ENCODE results near the gene ANKRD10.

The ANKRD10 gene

DNA sequence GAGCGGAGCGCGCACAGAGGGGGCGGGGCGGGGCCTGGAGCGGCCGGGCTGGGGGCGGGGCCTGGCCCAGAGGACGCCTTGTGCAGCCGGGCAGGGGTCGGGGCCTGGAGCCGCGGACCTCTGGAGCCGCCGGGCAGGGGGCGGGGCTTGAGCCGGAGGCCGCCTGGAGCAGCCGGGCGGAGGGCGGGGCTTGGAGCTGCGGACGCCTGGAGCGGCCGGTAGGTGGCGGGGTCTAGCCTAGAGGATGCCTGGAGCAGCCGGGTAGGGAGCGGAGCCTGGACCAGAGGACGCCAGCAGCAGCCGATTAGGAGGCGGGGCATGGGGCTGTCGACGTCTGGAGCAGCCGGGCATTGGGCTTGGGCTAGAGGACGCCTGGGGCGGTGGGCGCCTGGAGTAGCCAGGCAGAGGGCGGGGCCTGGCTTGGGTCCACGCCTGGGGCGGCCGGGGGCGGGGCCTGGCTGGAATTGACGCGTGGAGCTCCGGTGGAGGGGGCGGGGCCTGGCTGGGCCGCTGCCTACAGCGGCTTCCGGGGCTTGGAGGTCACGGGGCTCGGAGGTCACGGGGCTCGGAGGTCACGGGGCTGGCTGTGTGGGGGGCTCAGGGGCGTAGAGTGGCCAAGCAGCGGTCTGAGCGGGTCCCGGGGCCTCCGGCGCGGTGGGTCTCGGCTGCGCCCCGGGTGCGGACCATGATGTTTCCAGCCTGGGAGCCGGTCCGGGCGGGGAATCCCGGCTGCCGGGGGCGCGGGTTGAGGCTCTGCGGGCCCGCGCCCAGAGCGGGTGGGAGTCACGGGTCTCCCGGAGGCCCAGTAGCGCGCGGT, at the start of gene ANKRD10:
TSS of gene ANKRD10 (minus strand) at position 13 of the 817 bp plus-strand sequence. CDS start 135 bp downstream, outside the sequence.
- TF ChIP-seq, protein P1, sequence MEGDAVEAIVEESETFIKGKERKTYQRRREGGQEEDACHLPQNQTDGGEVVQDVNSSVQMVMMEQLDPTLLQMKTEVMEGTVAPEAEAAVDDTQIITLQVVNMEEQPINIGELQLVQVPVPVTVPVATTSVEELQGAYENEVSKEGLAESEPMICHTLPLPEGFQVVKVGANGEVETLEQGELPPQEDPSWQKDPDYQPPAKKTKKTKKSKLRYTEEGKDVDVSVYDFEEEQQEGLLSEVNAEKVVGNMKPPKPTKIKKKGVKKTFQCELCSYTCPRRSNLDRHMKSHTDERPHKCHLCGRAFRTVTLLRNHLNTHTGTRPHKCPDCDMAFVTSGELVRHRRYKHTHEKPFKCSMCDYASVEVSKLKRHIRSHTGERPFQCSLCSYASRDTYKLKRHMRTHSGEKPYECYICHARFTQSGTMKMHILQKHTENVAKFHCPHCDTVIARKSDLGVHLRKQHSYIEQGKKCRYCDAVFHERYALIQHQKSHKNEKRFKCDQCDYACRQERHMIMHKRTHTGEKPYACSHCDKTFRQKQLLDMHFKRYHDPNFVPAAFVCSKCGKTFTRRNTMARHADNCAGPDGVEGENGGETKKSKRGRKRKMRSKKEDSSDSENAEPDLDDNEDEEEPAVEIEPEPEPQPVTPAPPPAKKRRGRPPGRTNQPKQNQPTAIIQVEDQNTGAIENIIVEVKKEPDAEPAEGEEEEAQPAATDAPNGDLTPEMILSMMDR (IDR thresholded peaks at IDR 0.05; ENCODE audit: insufficient read depth, low read length, poor library complexity, severe bottlenecking) = peak; percentile 82
- H3K27me3 ChIP-seq (replicated peaks; ENCODE audit: control insufficient read depth, insufficient read depth, low read length) = no peaks in the 10 kb centered on the region
- peak within 1 kb of the TSS; percentile 84 for H3K4me3 ChIP-seq (replicated peaks; ENCODE audit: low read depth, low read length)
- H3K36me3 ChIP-seq (ENCODE audit: control insufficient read depth, insufficient read depth, low read length) = peaks cover 2% of the 10 kb centered on the region
- peak; percentile 98 for DNase-seq (ENCODE audit: extremely low read depth, insufficient read length)

DNA sequence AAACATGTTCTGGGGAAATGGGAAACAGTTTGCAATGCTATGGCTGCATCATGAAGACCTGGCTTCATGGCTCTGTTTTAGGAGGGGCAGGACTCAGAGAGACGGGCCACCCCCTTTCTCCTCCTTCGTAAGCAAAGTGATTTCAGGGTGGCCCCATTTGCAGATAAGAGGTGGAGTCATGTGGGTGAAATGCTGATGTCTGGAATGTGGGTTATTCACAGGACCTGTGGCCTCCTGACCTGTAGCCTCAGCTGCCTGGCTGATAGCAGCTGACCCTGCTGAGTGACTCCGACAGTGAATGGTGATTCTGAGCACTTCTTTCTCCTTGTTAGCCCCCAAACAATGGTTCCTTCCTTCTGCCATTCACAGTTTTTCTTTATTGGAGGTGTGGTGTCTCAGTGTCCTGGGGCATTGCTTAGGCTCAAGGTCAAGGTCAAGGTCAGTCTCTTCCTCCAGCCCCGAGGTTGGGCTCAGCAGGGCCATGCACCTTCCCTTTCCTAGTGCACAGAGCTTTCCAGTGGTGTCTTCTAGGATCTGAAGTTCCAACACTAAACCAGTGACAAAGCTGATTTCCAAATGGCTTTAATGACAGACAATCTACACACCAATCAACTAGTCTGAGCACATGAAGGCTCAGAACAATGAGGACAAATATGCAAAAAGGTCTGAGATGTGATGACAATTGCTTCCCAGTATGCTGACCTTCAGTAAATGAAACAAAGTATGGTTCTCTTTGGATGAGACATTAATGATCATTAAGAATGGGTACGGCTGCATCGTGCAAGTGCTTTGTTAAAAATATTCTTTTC, 49.6 kb upstream of the ANKRD10 start:
- no peak overlapping the region for H3K4me3 ChIP-seq (replicated peaks; ENCODE audit: low read depth, low read length)

DNA sequence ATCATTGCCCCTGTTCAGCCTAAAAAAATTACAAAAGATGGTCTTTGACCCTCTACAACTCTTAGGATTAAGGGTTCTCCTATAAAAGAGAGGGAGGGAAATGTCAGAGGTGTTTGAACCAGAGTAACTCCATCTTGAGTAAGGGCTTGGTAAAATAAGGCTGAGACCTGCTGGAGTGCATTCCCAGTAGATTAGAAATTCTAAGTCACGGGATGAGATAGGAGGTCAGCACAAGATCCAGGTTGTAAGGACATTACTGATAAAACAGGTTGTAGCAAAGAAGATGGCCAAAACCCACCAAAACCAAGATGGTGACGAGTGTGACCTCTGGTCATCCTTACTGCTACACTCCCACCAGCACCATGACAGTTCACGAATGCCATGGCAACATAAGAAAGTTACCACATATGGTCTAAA, 48.7 kb upstream of the ANKRD10 start:
- Histone ChIP-seq H3K4me3 (replicated peaks; ENCODE audit: low read depth, low read length) (no peak overlapping the region), H3K36me3 (ENCODE audit: control insufficient read depth, insufficient read depth, low read length) (no peaks in the 10 kb centered on the region), H3K27me3 (replicated peaks; ENCODE audit: control insufficient read depth, insufficient read depth, low read length) (no peaks in the 10 kb centered on the region)
- no peak for DNase-seq (ENCODE audit: extremely low read depth, insufficient read length)
- TF ChIP-seq, protein P1 (IDR thresholded peaks at IDR 0.05; ENCODE audit: insufficient read depth, low read length, poor library complexity, severe bottlenecking) = no peak

More for the DNA sequence above, 49.6 kb upstream of the ANKRD10 start:
- no peak for DNase-seq (ENCODE audit: extremely low read depth, insufficient read length)
- no peaks in the 10 kb centered on the region for H3K27me3 ChIP-seq (replicated peaks; ENCODE audit: control insufficient read depth, insufficient read depth, low read length)
- TF ChIP-seq, protein P1 (IDR thresholded peaks at IDR 0.05; ENCODE audit: insufficient read depth, low read length, poor library complexity, severe bottlenecking) = no peak
- no peaks in the 10 kb centered on the region for H3K36me3 ChIP-seq (ENCODE audit: control insufficient read depth, insufficient read depth, low read length)

DNA sequence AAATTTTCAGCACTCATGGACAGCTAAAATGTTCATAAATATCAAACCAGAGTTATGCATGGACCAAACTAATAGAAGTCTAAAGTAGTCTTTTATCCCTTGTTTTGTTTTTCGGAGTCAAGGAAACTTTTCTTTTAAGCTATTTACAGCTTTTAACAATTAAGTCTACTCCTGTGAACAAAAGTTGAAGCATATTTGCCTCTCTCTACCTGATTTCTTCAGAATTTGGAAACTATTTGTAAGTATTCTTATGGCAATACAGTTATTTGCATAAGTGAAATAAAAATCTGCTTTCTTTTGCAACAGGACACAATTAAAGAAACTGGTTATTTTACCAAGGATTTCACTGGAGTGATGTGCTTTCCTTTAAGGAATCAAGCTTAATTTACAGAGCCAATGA, 47.1 kb upstream of the ANKRD10 start:
- no peak for DNase-seq (ENCODE audit: extremely low read depth, insufficient read length)
- H3K36me3 ChIP-seq (ENCODE audit: control insufficient read depth, insufficient read depth, low read length) = no peaks in the 10 kb centered on the region
- H3K27me3 ChIP-seq (replicated peaks; ENCODE audit: control insufficient read depth, insufficient read depth, low read length) = no peaks in the 10 kb centered on the region
- TF ChIP-seq, protein P1 (IDR thresholded peaks at IDR 0.05; ENCODE audit: insufficient read depth, low read length, poor library complexity, severe bottlenecking) = no peak
- H3K4me3 ChIP-seq (replicated peaks; ENCODE audit: low read depth, low read length) = no peak overlapping the region

DNA sequence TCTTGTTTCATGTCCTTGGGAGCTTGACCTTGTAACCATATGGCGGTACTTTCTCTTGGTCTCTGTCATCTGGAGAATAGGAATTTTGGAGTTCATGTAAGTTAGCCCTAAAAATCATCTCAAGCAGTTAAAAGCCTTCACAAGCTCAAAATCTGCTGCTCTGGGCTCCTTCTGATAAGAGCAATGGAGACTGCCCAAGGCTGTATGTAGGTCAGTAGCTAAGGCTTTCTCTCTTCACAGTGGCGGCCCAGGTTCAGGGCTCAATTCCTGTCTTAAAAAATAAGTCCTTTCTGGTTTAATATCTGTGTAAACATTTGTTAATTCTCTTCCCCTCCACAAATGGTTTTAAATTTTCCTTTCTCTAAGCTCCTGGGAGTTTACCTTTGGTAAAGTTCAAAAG, 45.3 kb upstream of the ANKRD10 start:
- TF ChIP-seq, protein P1 (IDR thresholded peaks at IDR 0.05; ENCODE audit: insufficient read depth, low read length, poor library complexity, severe bottlenecking) = no peak
- no peaks in the 10 kb centered on the region for H3K27me3 ChIP-seq (replicated peaks; ENCODE audit: control insufficient read depth, insufficient read depth, low read length)

More for the DNA sequence above, 45.3 kb upstream of the ANKRD10 start:
- DNase-seq (ENCODE audit: extremely low read depth, insufficient read length) = no peak
- no peaks in the 10 kb centered on the region for H3K36me3 ChIP-seq (ENCODE audit: control insufficient read depth, insufficient read depth, low read length)
- no peak overlapping the region for H3K4me3 ChIP-seq (replicated peaks; ENCODE audit: low read depth, low read length)
